ENCODE measurements around the gene MARCKSL1.
"Not testable (repeated sequence)": the region's sequence is repeated elsewhere in the genome, so short reads cannot be mapped to it uniquely, and the experiment has no call there.

Gene MARCKSL1

GRCh38 chr1:32335790-32336590 is at the start of gene MARCKSL1:
Gene MARCKSL1, minus strand, starts transcription at chr1:32336233. Its CDS starts 200 bp downstream, at chr1:32336033.
- peak; percentile 71 for DNase-seq (ENCODE audit: low read depth)

GRCh38 chr1:32380057-32380456 is 44.0 kb upstream of the MARCKSL1 start:
- DNase-seq (ENCODE audit: low read depth) = no peak

- DNase-seq (ENCODE audit: low read depth) = no peak
These were observed 41.6 kb upstream of the MARCKSL1 start for GRCh38 chr1:32377541-32378220.

GRCh38 chr1:32376199-32376598 is 40.2 kb upstream of the MARCKSL1 start:
- no peak for DNase-seq (ENCODE audit: low read depth)

- no peak for DNase-seq (ENCODE audit: low read depth)
These were observed 38.1 kb upstream of the MARCKSL1 start for GRCh38 chr1:32373996-32374592.

- DNase-seq (ENCODE audit: low read depth) = peak; percentile 57
These were observed 36.2 kb upstream of the MARCKSL1 start for GRCh38 chr1:32372149-32372756.

- DNase-seq (ENCODE audit: low read depth) = no peak
These were observed 32.0 kb upstream of the MARCKSL1 start for GRCh38 chr1:32367912-32368635.

- DNase-seq (ENCODE audit: low read depth) = no peak
These were observed 29.4 kb upstream of the MARCKSL1 start for GRCh38 chr1:32365445-32365844.

GRCh38 chr1:32364836-32365235 is 28.8 kb upstream of the MARCKSL1 start:
- no peak for DNase-seq (ENCODE audit: low read depth)

GRCh38 chr1:32363713-32364112 is 27.7 kb upstream of the MARCKSL1 start:
- no peak for DNase-seq (ENCODE audit: low read depth)

GRCh38 chr1:32362474-32363313 is 26.7 kb upstream of the MARCKSL1 start, which contains the start of the genes FAM229A and TSSK3:
Gene FAM229A, minus strand, starts transcription at chr1:32362485. Its CDS starts 394 bp downstream, at chr1:32362091.
Gene TSSK3, plus strand, starts transcription at chr1:32362539. Its CDS starts 163 bp downstream, at chr1:32362702.
- DNase-seq (ENCODE audit: low read depth) = no peak

GRCh38 chr1:32361674-32362473 is 25.8 kb upstream of the MARCKSL1 start:
- DNase-seq (ENCODE audit: low read depth) = no peak

- no peak for DNase-seq (ENCODE audit: low read depth)
These were observed 25.3 kb upstream of the MARCKSL1 start for GRCh38 chr1:32361308-32361673.

- DNase-seq (ENCODE audit: low read depth) = no peak
These were observed 22.4 kb upstream of the MARCKSL1 start for GRCh38 chr1:32358435-32358834.

- DNase-seq (ENCODE audit: low read depth) = no peak
These were observed 21.6 kb upstream of the MARCKSL1 start for GRCh38 chr1:32357614-32358013.

- no peak for DNase-seq (ENCODE audit: low read depth)
These were observed 20.4 kb upstream of the MARCKSL1 start for GRCh38 chr1:32356478-32356877.

GRCh38 chr1:32355778-32356177 is 19.7 kb upstream of the MARCKSL1 start:
- DNase-seq (ENCODE audit: low read depth) = not testable (repeated sequence)

- no peak for DNase-seq (ENCODE audit: low read depth)
These were observed 18.0 kb upstream of the MARCKSL1 start for GRCh38 chr1:32353886-32354570.

- DNase-seq (ENCODE audit: low read depth) = no peak
These were observed 17.4 kb upstream of the MARCKSL1 start for GRCh38 chr1:32353431-32353830.

All from T-helper 22 cell (primary cell).